Measurements from ENCODE around the gene AKR1E2.

DNA sequence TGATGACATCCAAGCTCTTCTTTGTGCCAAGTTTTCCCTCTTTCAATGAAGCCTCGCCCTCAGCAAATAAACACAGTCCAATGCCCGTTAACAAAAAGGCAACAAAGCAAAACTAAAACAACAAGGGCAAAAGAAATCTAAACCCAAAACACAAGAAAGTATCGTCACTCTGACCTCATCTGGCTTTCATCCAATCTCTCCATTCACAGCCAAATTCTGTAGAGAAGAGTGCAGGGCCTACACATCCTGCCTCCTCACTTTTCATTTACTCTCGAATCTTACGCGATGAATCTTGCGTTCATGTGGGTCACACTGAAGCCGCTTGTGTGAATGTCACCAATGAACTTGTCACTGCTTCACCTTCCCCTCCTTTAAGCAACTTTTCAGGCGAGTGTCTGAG, 15.9 kb upstream of the AKR1E2 start:
- no peak for TF ChIP-seq POLR2A (IDR thresholded peaks at IDR 0.05)
- TF ChIP-seq, protein P1, sequence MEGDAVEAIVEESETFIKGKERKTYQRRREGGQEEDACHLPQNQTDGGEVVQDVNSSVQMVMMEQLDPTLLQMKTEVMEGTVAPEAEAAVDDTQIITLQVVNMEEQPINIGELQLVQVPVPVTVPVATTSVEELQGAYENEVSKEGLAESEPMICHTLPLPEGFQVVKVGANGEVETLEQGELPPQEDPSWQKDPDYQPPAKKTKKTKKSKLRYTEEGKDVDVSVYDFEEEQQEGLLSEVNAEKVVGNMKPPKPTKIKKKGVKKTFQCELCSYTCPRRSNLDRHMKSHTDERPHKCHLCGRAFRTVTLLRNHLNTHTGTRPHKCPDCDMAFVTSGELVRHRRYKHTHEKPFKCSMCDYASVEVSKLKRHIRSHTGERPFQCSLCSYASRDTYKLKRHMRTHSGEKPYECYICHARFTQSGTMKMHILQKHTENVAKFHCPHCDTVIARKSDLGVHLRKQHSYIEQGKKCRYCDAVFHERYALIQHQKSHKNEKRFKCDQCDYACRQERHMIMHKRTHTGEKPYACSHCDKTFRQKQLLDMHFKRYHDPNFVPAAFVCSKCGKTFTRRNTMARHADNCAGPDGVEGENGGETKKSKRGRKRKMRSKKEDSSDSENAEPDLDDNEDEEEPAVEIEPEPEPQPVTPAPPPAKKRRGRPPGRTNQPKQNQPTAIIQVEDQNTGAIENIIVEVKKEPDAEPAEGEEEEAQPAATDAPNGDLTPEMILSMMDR (IDR thresholded peaks at IDR 0.05): no peak

All from testis (tissue), 2 donors.